ENCODE data around the gene RGR.
"Not testable (repeated sequence)": the region's sequence is repeated elsewhere in the genome, so short reads cannot be mapped to it uniquely, and the experiment has no call there.

RGR gene

DNA sequence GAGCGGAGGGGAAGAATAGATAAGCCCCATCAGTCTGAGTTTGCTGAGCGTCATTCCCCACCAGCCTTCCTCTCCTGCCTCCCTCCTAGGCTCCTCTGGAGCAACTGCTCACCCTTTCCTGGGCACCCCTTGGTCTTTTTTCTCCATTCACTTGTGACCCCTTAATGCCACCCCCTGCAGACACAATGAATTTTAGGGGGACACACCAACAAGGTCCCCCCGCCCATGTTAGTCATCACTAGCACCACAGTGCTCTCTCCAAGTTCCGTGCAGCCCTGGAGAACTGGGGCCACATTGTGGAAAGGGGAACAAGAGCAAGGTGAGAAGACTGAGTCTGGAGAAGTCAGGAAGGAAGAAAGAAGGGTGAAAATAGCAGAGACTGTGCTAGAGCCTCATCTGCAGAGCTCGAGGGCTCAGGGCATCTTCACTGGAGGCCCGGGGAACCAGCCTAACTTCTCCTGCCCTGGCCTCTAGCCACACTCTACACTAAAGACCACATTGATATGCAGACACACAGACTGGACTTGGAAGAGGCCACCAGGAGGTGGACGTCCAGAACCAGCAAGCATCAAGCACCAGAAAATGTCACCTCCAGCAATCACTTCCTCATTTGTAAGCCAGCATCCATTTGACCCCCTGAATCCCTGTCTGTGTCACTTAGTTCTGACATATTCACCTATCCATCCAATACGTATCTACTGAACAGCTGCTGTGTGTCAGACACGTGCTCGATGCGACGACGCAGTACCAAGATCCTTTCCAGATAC, 17.5 kb downstream of the RGR start:
- no peak for TF ChIP-seq Cebpa-rat (IDR thresholded peaks at IDR 0.05)
- H3K4me2 ChIP-seq = no peak overlapping the region
- no peaks in the 10 kb centered on the region for H3K27me3 ChIP-seq
- H3K27ac ChIP-seq = no peak overlapping the region
- H4K20me1 ChIP-seq = no peaks in the 10 kb centered on the region
- H3K36me3 ChIP-seq = no peaks in the 10 kb centered on the region
- no peak overlapping the region for H3K4me3 ChIP-seq
- no peaks in the 10 kb centered on the region for H3K9me3 ChIP-seq (replicated peaks in 1 of 11)
- no peak overlapping the region for H3K9ac ChIP-seq
- peaks cover 0 to 4% (median 0%) of the 10 kb centered on the region in 10 experiments; a peak in 1 of 20 replicates for H3K4me1 ChIP-seq

DNA sequence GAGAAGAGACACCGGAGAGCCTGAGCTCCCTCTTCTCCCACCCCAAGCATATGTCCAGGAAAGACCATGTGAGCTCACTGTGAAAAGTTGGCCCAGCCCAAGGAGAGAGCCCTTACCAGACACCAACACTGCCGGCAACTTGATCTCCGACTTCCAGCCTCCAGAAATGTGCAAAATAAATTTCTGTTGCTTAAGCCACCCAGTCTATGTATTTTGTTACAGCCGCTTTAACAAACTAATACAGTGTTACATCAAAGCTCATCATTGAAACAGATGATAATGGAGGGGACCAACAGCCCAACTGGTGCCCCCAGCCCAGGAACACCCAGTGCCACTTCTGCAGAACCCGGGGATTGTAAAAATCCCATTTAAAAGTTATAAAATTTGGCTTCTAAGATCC, 18.9 kb downstream of the RGR start:
- no peak overlapping the region for H3K4me2 ChIP-seq
- H3K9ac ChIP-seq = no peak overlapping the region
- no peaks in the 10 kb centered on the region for H3K36me3 ChIP-seq
- no peak overlapping the region for H3K4me3 ChIP-seq
- no peak overlapping the region for H3K27ac ChIP-seq
- H3K27me3 ChIP-seq = no peaks in the 10 kb centered on the region
- no peak for TF ChIP-seq Cebpa-rat (IDR thresholded peaks at IDR 0.05)
- no peaks in the 10 kb centered on the region for H4K20me1 ChIP-seq
- peaks cover 0 to 4% (median 0%) of the 10 kb centered on the region in 10 experiments; a peak in 1 of 20 replicates for H3K4me1 ChIP-seq
- H3K9me3 ChIP-seq (replicated peaks in 1 of 11) = no peaks in the 10 kb centered on the region

DNA sequence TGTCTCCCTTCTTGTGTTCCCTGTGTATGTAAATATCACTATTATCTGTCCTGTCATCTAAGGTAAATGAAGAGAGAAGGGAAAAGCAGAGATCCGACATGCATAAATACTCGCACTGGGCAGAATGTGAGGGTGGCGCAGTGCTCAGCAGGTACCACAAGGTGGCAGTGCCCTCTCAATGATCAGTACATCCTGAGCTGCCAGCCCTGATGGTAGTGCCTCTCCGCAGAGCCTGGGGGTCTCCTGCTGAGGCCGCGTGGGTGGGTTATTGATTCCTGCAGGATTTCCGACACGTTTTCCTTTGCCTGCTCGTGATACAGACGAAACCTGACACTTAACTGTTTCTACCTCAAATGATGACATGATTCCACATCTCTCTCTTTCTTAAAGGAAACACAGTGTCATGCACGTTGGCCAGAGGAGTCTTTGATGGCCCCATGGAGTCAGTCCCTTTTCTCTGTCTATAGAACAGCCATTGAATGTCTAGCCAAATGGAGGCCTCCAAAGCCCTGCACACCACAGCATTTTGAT, 19.8 kb downstream of the RGR start:
- H3K4me2 ChIP-seq = peak overlapping the region in 1 of 11 experiments; percentile 37; a peak in 2 of 22 replicates
- no peak overlapping the region for H3K9ac ChIP-seq
- no peaks in the 10 kb centered on the region for H4K20me1 ChIP-seq
- H3K4me3 ChIP-seq = no peak overlapping the region
- no peak overlapping the region for H3K27ac ChIP-seq
- peaks cover 0 to 4% (median 0%) of the 10 kb centered on the region in 10 experiments; a peak in 1 of 20 replicates for H3K4me1 ChIP-seq
- H3K27me3 ChIP-seq = no peaks in the 10 kb centered on the region
- no peaks in the 10 kb centered on the region for H3K9me3 ChIP-seq (replicated peaks in 1 of 11)
- H3K36me3 ChIP-seq = no peaks in the 10 kb centered on the region
- no peak for TF ChIP-seq Cebpa-rat (IDR thresholded peaks at IDR 0.05)

DNA sequence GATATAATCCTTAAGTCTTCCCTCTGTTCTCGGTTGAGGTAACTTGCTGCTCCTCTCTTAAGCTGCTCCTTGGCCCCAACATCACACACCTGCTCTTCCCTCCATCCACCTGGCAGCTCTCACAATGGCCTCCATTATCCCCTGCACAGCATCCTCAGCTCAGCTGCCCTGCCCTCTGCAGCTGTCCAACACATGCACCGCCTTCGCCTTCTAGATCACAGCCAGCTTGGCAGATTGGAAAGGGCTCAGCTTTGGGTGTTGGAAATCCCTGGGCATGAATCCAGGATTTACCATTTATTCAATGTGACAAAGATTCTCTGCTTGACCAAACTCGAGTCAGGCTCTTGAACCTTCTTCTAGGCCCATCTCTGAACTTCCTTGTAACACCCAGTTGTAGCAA, 20.6 kb downstream of the RGR start:
- no peak overlapping the region for H3K4me2 ChIP-seq
- no peaks in the 10 kb centered on the region for H3K36me3 ChIP-seq
- no peaks in the 10 kb centered on the region for H4K20me1 ChIP-seq
- no peak overlapping the region for H3K4me3 ChIP-seq
- no peak overlapping the region for H3K9ac ChIP-seq
- no peaks in the 10 kb centered on the region for H3K27me3 ChIP-seq
- peaks cover 0 to 4% (median 0%) of the 10 kb centered on the region in 10 experiments; a peak in 1 of 20 replicates for H3K4me1 ChIP-seq
- no peak for TF ChIP-seq Cebpa-rat (IDR thresholded peaks at IDR 0.05)
- no peak overlapping the region for H3K27ac ChIP-seq
- no peaks in the 10 kb centered on the region for H3K9me3 ChIP-seq (replicated peaks in 1 of 11)

DNA sequence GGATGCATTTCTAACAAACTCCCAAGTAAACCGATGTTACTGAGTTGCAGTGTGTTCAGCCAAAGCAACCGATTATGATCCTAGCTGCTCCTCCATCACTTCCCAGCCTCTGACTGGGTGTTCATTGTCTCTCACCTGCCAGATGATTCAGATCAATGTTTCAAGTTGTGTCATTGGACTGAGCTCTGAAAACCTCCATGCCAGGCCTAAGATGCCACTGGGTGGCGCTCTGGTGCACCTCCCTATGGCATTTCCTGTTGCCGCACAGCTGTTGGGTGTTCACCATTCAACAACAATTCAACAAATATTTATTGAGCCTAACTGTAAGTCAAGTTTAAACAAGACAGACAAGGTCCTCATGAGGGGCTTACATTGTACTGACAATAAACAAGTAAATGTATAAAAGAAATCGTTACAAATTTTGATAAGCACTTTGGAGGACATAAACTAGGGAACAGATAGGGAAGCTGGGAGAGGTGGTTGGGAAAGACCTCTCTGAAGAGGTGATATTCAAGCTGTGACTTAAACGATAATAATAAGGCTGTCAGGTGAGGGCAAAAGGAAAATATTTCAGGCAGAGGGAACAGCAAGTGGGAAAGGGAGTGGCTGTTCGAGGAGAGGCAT, 22.8 kb downstream of the RGR start:
- no peak overlapping the region for H3K4me2 ChIP-seq
- H3K4me3 ChIP-seq = no peak overlapping the region
- H4K20me1 ChIP-seq = no peaks in the 10 kb centered on the region
- H3K9ac ChIP-seq = no peak overlapping the region
- H3K27ac ChIP-seq = no peak overlapping the region
- H3K36me3 ChIP-seq = no peaks in the 10 kb centered on the region
- TF ChIP-seq Cebpa-rat (IDR thresholded peaks at IDR 0.05) = no peak
- no peaks in the 10 kb centered on the region for H3K27me3 ChIP-seq
- peaks cover 0 to 4% (median 0%) of the 10 kb centered on the region in 10 experiments; a peak in 1 of 20 replicates for H3K4me1 ChIP-seq
- no peaks in the 10 kb centered on the region for H3K9me3 ChIP-seq (replicated peaks in 1 of 11)

DNA sequence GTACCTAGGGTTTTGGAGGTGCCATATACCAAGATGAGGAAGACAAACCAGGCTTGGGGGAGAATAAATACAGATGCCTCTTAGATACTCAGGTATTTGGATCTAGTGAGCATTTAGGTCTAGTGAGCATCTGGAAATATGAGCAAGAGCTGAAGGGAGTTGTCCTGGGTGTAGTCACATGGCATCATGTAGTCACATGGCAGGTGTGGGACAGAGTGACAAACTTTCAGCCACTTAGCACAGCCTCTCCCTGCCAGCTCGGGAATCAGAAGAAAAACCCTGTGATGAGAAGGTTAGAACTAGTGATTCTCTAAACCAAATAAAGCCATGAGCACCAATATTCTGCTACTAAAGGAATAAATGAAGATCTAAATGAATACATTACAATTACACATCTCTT, 24.3 kb downstream of the RGR start:
- H3K4me1 ChIP-seq = peaks cover 0 to 4% (median 0%) of the 10 kb centered on the region in 10 experiments; a peak in 1 of 20 replicates
- no peaks in the 10 kb centered on the region for H3K27me3 ChIP-seq
- TF ChIP-seq Cebpa-rat (IDR thresholded peaks at IDR 0.05) = no peak
- H3K4me3 ChIP-seq = no peak overlapping the region
- no peaks in the 10 kb centered on the region for H3K9me3 ChIP-seq (replicated peaks in 1 of 11)
- H4K20me1 ChIP-seq = no peaks in the 10 kb centered on the region
- no peaks in the 10 kb centered on the region for H3K36me3 ChIP-seq
- no peak overlapping the region for H3K27ac ChIP-seq
- H3K4me2 ChIP-seq = no peak overlapping the region
- H3K9ac ChIP-seq = no peak overlapping the region

DNA sequence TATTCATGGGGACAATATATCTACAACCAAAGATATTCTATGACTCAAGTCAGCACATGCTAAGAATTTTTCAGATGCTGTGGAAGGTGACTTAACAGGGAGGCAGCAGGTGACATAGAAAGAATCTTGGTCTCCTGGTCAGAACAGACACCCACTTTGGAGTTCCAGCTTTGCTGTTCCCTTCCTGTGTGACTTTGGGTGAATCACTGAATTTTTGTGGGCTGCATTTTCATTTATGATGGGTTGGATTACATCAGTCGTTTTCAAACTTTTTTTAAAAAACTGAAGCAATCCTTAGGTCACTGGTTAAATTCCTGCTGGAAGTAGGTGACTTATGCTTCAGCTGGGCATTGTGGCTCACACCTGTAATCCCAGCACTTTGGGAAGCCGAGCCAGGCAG, 24.9 kb downstream of the RGR start:
- Histone ChIP-seq H3K36me3 (no peaks in the 10 kb centered on the region), H3K4me3 (no peak overlapping the region), H3K9ac (no peak overlapping the region), H3K4me2 (no peak overlapping the region), H3K9me3 (replicated peaks in 1 of 11) (no peaks in the 10 kb centered on the region), H4K20me1 (no peaks in the 10 kb centered on the region), H3K4me1 (peaks cover 0 to 3% (median 0%) of the 10 kb centered on the region in 10 experiments; a peak in 1 of 20 replicates), H3K27me3 (no peaks in the 10 kb centered on the region), H3K27ac (no peak overlapping the region)
- TF ChIP-seq Cebpa-rat (IDR thresholded peaks at IDR 0.05) = no peak

DNA sequence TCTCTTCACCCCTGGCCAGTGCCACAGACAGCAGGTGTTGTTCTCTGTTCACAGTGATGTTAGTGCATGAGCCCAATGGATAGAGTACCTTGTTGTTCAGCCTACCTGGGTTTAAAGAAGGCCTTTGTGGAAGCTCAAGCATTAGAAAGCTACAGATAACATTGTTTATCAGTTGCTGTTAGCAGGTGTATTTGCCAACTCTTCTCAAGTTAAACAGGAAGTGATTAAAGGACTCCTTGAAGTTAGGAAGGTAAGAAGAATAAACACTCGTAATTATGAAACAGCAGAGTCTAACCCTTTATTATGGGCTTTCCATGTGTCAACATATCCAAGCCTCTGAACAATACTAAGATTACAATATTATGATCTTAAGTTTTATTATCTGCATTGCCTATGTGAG, 25.9 kb downstream of the RGR start:
- H3K9me3 ChIP-seq (replicated peaks in 1 of 11) = no peaks in the 10 kb centered on the region
- H3K27me3 ChIP-seq = no peaks in the 10 kb centered on the region
- H3K4me1 ChIP-seq = no peaks in the 10 kb centered on the region
- no peaks in the 10 kb centered on the region for H4K20me1 ChIP-seq
- H3K27ac ChIP-seq = no peak overlapping the region
- TF ChIP-seq Cebpa-rat (IDR thresholded peaks at IDR 0.05) = no peak
- H3K9ac ChIP-seq = no peak overlapping the region
- no peak overlapping the region for H3K4me3 ChIP-seq
- no peaks in the 10 kb centered on the region for H3K36me3 ChIP-seq
- no peak overlapping the region for H3K4me2 ChIP-seq

DNA sequence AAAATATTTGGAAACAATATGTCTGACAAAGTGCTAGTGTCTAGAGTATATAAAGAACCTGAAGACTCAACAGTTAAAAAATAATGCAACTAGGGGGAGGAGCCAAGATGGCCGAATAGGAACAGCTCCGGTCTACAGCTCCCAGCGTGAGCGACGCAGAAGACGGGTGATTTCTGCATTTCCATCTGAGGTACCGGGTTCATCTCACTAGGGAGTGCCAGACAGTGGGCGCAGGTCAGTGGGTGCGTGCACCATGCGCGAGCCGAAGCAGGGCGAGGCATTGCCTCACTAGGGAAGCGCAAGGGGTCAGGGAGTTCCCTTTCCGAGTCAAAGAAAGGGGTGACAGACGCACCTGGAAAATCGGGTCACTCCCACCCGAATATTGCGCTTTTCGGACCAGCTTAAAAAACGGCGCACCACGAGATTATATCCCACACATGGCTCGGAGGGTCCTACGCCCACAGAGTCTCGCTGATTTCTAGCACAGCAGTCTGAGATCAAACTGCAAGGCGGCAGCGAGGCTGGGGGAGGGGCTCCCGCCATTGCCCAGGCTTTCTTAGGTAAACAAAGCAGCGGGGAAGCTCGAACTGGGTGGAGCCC, 35.1 kb downstream of the RGR start:
- not testable (repeated sequence) for H4K20me1 ChIP-seq; H3K4me3 ChIP-seq; H3K9ac ChIP-seq; H3K4me1 ChIP-seq; H3K4me2 ChIP-seq; H3K27me3 ChIP-seq; H3K36me3 ChIP-seq; H3K9me3 ChIP-seq (replicated peaks in 1 of 11); H3K27ac ChIP-seq
